ENCODE measurements around the gene SURF4.

Gene SURF4

DNA sequence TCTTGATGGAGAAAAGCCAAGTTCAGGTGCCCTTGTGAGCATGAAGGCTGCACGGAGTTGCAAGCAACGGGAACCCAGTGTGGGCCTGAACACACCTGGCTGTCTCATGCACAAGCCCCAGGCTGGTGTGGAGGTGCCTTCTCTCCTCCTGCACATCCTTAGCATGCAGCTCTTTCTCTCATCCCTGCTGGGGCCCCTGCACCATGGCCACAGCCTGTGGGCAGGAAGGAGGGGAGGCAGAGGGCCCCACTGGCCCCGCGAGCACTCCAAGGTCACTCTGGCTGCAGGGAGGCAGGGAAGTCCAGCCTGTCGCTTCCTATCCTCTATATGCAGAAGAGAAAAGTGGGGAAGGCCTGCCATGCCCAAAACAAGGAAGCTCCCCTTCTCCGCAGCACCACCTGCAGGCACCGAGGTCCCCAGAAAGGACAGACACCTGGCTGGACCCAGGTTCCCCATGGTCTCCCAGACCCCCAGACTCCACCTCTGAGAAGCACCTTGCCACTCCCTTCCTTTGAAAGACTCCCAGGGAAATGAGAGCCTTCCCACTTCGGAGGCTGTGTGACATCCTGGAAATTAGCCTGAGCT, 18.9 kb upstream of the SURF4 start:
- TF ChIP-seq CTCF (IDR thresholded peaks at IDR 0.05) = no peak

DNA sequence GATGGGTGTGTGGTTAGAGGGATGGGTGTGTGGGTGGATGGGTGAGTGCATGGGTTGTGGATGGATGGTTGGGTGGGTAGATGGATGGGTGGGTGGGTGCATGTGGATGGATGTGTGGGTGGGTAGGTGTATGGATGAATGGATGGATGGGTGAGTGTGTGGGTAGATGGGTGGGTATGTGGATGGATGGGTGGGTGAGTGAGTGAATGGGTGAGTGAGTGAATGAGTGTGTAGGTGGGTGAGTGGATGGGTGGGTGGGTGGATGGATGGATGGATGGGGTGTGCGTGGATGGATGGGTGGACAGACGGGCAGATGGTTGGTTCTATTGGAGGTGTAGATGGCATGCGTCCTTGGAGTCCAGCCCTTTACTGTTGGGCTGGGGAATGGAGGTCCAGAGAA, 17.5 kb upstream of the SURF4 start:
- TF ChIP-seq CTCF (IDR thresholded peaks at IDR 0.05) = no peak

DNA sequence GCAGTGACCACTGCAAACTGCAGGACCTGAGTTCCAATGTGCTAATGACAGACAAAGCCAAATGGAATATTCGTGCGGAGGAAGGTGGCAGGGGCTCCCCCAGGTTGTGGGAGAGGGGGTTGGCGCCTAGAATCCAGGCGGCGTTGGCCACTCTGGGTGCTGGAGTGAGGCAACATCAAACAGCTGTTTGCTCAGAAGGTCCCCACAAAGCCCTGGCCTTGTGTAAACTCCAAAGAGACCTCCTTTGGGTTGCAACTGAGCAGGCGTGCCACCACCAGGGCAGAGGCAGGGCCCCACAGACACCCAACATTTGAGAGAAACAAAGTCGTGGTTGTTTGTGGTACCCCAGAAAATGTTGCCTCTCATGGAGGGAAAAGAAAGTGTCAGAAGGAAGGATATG, 14.9 kb upstream of the SURF4 start:
- TF ChIP-seq CTCF (IDR thresholded peaks at IDR 0.05) = no peak

DNA sequence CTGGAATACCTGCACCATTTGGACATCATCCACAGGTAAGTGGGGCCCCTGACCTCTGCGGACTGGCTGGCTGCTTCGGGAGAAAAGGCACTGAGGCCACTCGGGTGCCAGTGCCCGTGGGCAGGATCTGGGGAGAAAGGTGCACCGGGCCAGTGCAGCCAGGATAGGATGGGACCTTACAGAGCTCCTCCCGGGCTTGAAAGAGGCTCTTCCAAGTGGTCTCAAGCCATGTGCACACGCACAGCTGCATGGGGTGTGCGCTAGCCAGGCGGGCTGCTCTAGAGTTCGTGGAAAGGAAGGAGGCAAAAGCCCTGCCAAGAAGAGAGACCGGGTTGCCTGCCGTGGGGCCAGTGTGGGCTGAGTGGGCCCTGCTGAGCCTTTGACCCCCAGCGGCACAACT, 13.7 kb upstream of the SURF4 start:
- TF ChIP-seq CTCF (IDR thresholded peaks at IDR 0.05) = no peak

- TF ChIP-seq CTCF (IDR thresholded peaks at IDR 0.05) = no peak
These were observed 13.2 kb upstream of the SURF4 start for GRCh38 chr9:133389025-133389557.

DNA sequence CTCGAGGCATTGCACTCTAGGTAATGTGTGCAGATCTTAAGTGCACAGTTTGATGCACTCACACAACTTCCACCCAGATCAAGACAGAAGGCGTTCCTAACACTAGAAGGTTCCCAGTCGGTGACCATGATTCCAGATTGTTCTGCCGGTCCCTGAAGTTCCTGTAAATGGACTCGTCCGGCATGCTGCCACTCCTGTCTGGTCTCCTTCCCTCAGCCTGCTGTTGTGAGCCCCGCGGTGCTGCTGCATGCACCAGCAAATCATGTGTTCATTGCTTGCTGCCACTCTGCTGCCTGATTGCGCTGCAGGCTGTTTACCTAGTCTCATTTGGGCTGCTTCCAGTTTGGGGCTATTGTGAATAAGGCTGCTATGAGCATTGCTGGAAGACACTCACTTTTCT, 11.8 kb upstream of the SURF4 start:
- no peak for TF ChIP-seq CTCF (IDR thresholded peaks at IDR 0.05)

DNA sequence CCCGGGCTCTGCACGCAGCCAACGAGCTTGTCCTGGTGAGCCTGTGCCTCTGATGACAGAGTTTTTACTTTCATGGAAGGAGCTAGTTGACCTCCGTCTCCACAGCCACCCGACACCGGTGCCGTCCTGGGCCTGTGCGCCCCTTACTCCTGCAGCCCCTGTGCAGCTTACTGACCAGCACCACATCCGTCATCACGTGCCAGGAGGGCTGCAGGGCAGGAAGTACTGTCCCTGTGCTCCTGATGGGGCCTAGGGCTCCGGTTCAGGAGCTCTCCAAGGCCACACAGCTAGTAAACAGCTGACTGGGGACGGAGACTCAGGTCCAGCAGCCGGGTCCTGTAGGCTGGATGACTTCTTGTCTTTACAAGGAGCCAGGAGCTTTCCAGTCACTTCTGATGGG, 10.5 kb upstream of the SURF4 start:
- no peak for TF ChIP-seq CTCF (IDR thresholded peaks at IDR 0.05)

GRCh38 chr9:133385452-133385851, 9.6 kb upstream of the SURF4 start:
- no peak for TF ChIP-seq CTCF (IDR thresholded peaks at IDR 0.05)
